ENCODE measurements around the gene MAD1L1. TPM values are rescaled to one million over a fixed set of nuclear protein-coding genes. Genes with fewer than 3 reads are reported as not detected.

The MAD1L1 gene
- 57.0 and 69.8 TPM in 2 replicates for total RNA-seq (2014; rRNA removed; shearing (Covaris generic))
- polyA plus RNA-seq (2016; fragmentation: Nextera tagmentation; extraction: Ambion mirVana): 38.2 and 46.5 TPM in 2 replicates

DNA sequence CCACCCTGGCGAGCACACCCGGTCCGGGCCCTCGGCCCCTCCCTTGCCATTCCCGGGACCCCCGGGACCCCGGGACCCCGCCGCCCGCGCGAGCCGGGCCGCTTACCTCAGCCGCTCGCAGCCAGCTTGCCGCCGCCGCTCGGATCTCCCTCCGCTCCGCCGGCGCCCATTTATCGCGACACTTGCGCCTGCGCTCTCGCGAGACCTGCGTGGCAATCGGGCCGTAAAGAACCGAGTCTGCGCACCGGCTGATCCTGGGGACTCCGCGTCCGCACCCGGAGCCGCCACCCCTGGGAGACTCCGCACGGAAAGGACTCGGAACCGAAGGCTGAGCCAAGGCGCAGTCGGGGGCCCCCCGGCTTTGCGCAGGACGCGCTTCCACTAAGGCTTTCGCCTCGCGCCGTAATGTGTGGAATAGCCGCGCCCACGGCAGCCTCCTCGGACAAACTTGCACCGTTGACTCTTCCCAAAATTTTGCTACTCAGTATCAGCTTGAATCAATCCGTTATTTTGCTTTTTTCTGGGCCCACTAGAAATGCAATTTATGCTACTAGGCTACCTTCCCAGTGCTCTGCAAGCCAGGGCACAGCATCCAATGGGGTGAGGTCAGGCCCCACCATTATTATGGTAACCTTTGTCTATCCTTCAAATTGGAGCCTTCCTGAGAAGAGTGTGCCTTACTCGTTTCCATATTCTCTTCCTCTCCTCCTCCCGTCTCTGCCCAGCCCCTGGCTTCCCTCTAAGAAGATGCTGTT lies at the start of gene MAD1L1:
Gene MAD1L1, minus strand, starts transcription at position 180 of the 755 bp plus-strand sequence. CDS start 2,812 bp downstream, outside the sequence.
- peak within 1 kb of the TSS; percentile 52 for H3K27ac ChIP-seq

DNA sequence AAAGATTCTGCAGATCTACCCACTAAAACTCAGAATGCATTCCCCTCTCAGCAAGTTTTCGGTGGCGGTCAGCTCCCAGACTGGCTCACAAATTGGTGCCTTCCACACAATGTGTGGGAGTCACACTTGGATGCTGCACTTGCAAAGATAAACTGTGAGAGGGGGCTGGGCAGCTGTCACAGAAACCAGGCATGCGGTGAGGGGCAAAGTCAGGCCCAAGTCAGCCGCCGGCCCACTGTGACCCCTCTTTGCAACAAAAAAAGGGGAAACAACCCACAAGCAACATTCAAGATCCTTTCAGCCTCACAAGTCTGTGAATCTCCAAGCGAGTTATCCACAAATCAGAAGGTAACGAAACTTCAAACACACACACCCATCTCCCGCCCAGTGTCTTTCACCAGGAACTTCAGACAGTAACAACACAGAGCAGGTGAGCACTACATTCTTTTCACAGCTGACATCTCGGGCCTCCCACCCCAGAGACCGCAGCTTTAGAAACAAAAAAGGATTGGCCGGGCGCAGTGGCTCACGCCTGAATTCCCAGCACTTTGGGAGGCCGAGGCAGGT lies 49.5 kb upstream of the MAD1L1 start:
- Histone ChIP-seq H3F3A (ENCODE audit: insufficient read depth) (no peaks in the 10 kb centered on the region), H3K9me3 (ENCODE audit: low read depth) (no peaks in the 10 kb centered on the region), H3K4me1 (ENCODE audit: insufficient read depth) (peaks cover 12% of the 10 kb centered on the region; the same call in 1 of the 2 replicates), H4K20me1 (ENCODE audit: insufficient read depth) (no peaks in the 10 kb centered on the region), H3K4me3 (no peak overlapping the region), H2AFZ (no peak overlapping the region), H3K4me2 (ENCODE audit: unreplicated experiment) (no peak overlapping the region), H3K27me3 (replicated peaks; ENCODE audit: insufficient read depth) (no peaks in the 10 kb centered on the region), H3K79me2 (ENCODE audit: insufficient read depth) (peaks cover 49% of the 10 kb centered on the region), H3K9me2 (ENCODE audit: insufficient read depth) (no peaks in the 10 kb centered on the region), H3K36me3 (ENCODE audit: low read depth) (no peaks in the 10 kb centered on the region), H3K9ac (peak overlapping the region; percentile 59), H3K27ac (no peak overlapping the region)
- TF ChIP-seq EZH2 (IDR thresholded peaks at IDR 0.05; ENCODE audit: insufficient read depth, poor library complexity, severe bottlenecking): no peak
- no peak for TF ChIP-seq EZH2phosphoT487 (IDR thresholded peaks at IDR 0.05; ENCODE audit: insufficient read depth, low read depth)
- no peak for DNase-seq
- 73 to 75% methylated on average over 14 of the region's 14 CpGs for WGBS, 2 experiments (ENCODE audit: low coverage in 1 of 2, low lambda C conversion rate in 2 of 2, missing lambda C conversion rate in 2 of 2)
- in situ Hi-C loops (cut with MboI): no loop called here

More for the DNA sequence above, at the start of gene MAD1L1:
- H2AFZ ChIP-seq: peak within 1 kb of the TSS; percentile 75
- H3F3A ChIP-seq (ENCODE audit: insufficient read depth): peaks cover 22% of the 10 kb centered on the region
- no peaks in the 10 kb centered on the region for H3K9me2 ChIP-seq (ENCODE audit: insufficient read depth)
- peak; percentile 97 for DNase-seq
- H3K36me3 ChIP-seq (ENCODE audit: low read depth): peaks cover 22% of the 10 kb centered on the region; the same call in 1 of the 2 replicates
- H3K27me3 ChIP-seq (replicated peaks; ENCODE audit: insufficient read depth): no peaks in the 10 kb centered on the region
- 1% methylated on average over 35 to 43 of the region's 63 CpGs for WGBS, 2 experiments (ENCODE audit: low coverage in 1 of 2, low lambda C conversion rate in 2 of 2, missing lambda C conversion rate in 2 of 2)
- TF ChIP-seq EZH2 (IDR thresholded peaks at IDR 0.05; ENCODE audit: insufficient read depth, poor library complexity, severe bottlenecking) (no peak), EZH2phosphoT487 (IDR thresholded peaks at IDR 0.05; ENCODE audit: insufficient read depth, low read depth) (no peak)
- peak within 1 kb of the TSS; percentile 94 for H3K4me2 ChIP-seq (ENCODE audit: unreplicated experiment)
- no peaks in the 10 kb centered on the region for H4K20me1 ChIP-seq (ENCODE audit: insufficient read depth)
- in situ Hi-C loops (cut with MboI): no loop called here
- no peaks in the 10 kb centered on the region for H3K9me3 ChIP-seq (ENCODE audit: low read depth)
- peaks cover 17% of the 10 kb centered on the region; the same call in 1 of the 2 replicates for H3K4me1 ChIP-seq (ENCODE audit: insufficient read depth)
- peak within 1 kb of the TSS; percentile 92 for H3K9ac ChIP-seq
- peaks cover 62% of the 10 kb centered on the region for H3K79me2 ChIP-seq (ENCODE audit: insufficient read depth)
- peak within 1 kb of the TSS; percentile 81 for H3K4me3 ChIP-seq

DNA sequence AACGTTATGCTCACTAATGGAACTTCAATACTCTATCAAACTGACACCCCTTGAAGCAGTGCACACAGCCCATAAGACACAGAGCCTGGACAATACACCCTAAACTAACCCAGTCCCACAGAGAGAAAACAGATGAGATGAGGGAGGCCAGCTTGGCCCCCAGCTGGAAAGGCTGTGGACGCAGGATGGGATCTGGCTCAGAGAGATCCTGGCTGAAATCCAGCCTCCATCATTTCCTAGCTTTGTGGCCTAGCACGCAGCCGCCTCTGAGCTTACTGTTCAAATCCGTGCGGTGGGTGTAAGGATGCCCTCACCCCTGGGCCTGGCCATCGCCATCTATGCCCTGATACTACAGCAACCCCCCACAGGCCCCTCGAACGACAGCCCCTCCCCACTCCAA lies 48.8 kb upstream of the MAD1L1 start:
- H3K79me2 ChIP-seq (ENCODE audit: insufficient read depth): peaks cover 49% of the 10 kb centered on the region
- no peak overlapping the region for H3K4me2 ChIP-seq (ENCODE audit: unreplicated experiment)
- H3K4me1 ChIP-seq (ENCODE audit: insufficient read depth): peaks cover 12% of the 10 kb centered on the region; the same call in 1 of the 2 replicates
- H3K27ac ChIP-seq: no peak overlapping the region
- H3K36me3 ChIP-seq (ENCODE audit: low read depth): no peaks in the 10 kb centered on the region
- peak; percentile 64 for DNase-seq
- no peaks in the 10 kb centered on the region for H3K9me2 ChIP-seq (ENCODE audit: insufficient read depth)
- no peak for TF ChIP-seq EZH2 (IDR thresholded peaks at IDR 0.05; ENCODE audit: insufficient read depth, poor library complexity, severe bottlenecking)
- TF ChIP-seq EZH2phosphoT487 (IDR thresholded peaks at IDR 0.05; ENCODE audit: insufficient read depth, low read depth): no peak
- in situ Hi-C loops (cut with MboI): no loop called here
- H3K4me3 ChIP-seq: no peak overlapping the region
- H4K20me1 ChIP-seq (ENCODE audit: insufficient read depth): no peaks in the 10 kb centered on the region
- no peaks in the 10 kb centered on the region for H3F3A ChIP-seq (ENCODE audit: insufficient read depth)
- peak overlapping the region; percentile 59 for H3K9ac ChIP-seq
- H3K9me3 ChIP-seq (ENCODE audit: low read depth): no peaks in the 10 kb centered on the region
- WGBS, 2 experiments (ENCODE audit: low coverage in 1 of 2, low lambda C conversion rate in 2 of 2, missing lambda C conversion rate in 2 of 2): 22 to 34% methylated on average over 5 to 9 of the region's 9 CpGs
- H3K27me3 ChIP-seq (replicated peaks; ENCODE audit: insufficient read depth): no peaks in the 10 kb centered on the region
- peak overlapping the region; percentile 67 for H2AFZ ChIP-seq

DNA sequence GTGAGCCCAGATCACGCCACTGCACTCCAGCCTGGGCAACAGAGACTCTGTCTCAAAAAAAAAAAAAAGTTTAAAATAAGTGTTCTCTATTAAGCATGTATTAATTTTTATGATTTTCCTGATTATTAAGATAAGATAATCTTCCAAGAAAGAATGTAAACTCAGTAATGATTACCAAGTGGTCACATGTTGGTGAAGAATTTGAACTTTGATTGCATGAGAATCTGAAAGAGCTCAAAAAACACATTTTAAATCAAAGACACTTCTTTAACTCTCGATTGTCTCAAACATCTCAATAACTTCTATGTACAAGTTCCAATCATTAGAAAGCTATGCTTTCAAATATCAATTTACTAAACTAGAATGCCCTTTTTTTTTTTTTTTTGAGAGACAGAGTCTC lies 47.7 kb upstream of the MAD1L1 start:
- Histone ChIP-seq H4K20me1 (ENCODE audit: insufficient read depth) (no peaks in the 10 kb centered on the region), H3K79me2 (ENCODE audit: insufficient read depth) (peaks cover 49% of the 10 kb centered on the region), H3K4me3 (no peak overlapping the region), H2AFZ (no peak overlapping the region), H3K4me2 (ENCODE audit: unreplicated experiment) (no peak overlapping the region), H3K9me3 (ENCODE audit: low read depth) (no peaks in the 10 kb centered on the region), H3K4me1 (ENCODE audit: insufficient read depth) (peaks cover 12% of the 10 kb centered on the region; the same call in 1 of the 2 replicates), H3K9me2 (ENCODE audit: insufficient read depth) (no peaks in the 10 kb centered on the region), H3F3A (ENCODE audit: insufficient read depth) (no peaks in the 10 kb centered on the region), H3K9ac (no peak overlapping the region), H3K27ac (no peak overlapping the region), H3K27me3 (replicated peaks; ENCODE audit: insufficient read depth) (no peaks in the 10 kb centered on the region), H3K36me3 (ENCODE audit: low read depth) (no peaks in the 10 kb centered on the region)
- TF ChIP-seq EZH2phosphoT487 (IDR thresholded peaks at IDR 0.05; ENCODE audit: insufficient read depth, low read depth) (no peak), EZH2 (IDR thresholded peaks at IDR 0.05; ENCODE audit: insufficient read depth, poor library complexity, severe bottlenecking) (no peak)
- 92 to 94% methylated on average over 2 of the region's 2 CpGs for WGBS, 2 experiments (ENCODE audit: low coverage in 1 of 2, low lambda C conversion rate in 2 of 2, missing lambda C conversion rate in 2 of 2)
- in situ Hi-C loops (cut with MboI): no loop called here
- no peak for DNase-seq
